Mesenteric fat pad (tissue), 1 donor: Measurements from ENCODE around the gene AKR1C8. TPM values are rescaled to one million over a fixed set of nuclear protein-coding genes. Genes with fewer than 3 reads are reported as not detected.
"Not testable (repeated sequence)": the region's sequence is repeated elsewhere in the genome, so short reads cannot be mapped to it uniquely, and the experiment has no call there.

Experiments used
- DNase-seq: peaks from one replicate; pipeline ENCODE4 v3.0.0-alpha.2; 2020; ENCODE audit warnings: low spot score
- long read RNA-seq: library from polyadenylated mRNA; unstranded; transcript quantifications from one replicate; pipeline ENCODE4 v2.0.0, GENCODE V29; 2020
- total RNA-seq: library from RNA; stranded (reverse); fragmentation: NEBNext Ultra II Directional; extraction: Animal tissue kit (Norgen Biotek cat#: 25700); gene quantifications from one replicate; pipeline ENCODE4 v1.2.1, GENCODE V29; 2021
- donor health status: DM: yes; HTN: yes; CAD: no.

Gene AKR1C8
- 1.3 TPM for total RNA-seq
- long read RNA-seq, partial matches to known transcripts: 1 of 2 reads
- long read RNA-seq, other reads (novel, unspliced or antisense): 1 of 2 reads

- no peak for DNase-seq
These were observed at the start of gene AKR1C8 for GRCh38 chr10:5184987-5185775. Gene AKR1C8, minus strand, starts transcription at chr10:5185150. Its CDS starts 46 bp downstream, at chr10:5185104.

- no peak for DNase-seq
These were observed 49.3 kb upstream of the AKR1C8 start for GRCh38 chr10:5234106-5234860.

- no peak for DNase-seq
These were observed 48.4 kb upstream of the AKR1C8 start for GRCh38 chr10:5233324-5233723.

- DNase-seq: no peak
These were observed 44.1 kb upstream of the AKR1C8 start for GRCh38 chr10:5229019-5229418.

GRCh38 chr10:5222942-5223341 is 38.0 kb upstream of the AKR1C8 start:
- DNase-seq: not testable (repeated sequence)

GRCh38 chr10:5219262-5219661 is 34.3 kb upstream of the AKR1C8 start:
- DNase-seq: no peak

- DNase-seq: no peak
These were observed 31.9 kb upstream of the AKR1C8 start for GRCh38 chr10:5216801-5217200.

- no peak for DNase-seq
These were observed 27.0 kb upstream of the AKR1C8 start for GRCh38 chr10:5211696-5212536.

GRCh38 chr10:5210261-5210660 is 25.3 kb upstream of the AKR1C8 start:
- DNase-seq: not testable (repeated sequence)

- DNase-seq: not testable (repeated sequence)
These were observed 24.8 kb upstream of the AKR1C8 start for GRCh38 chr10:5209776-5210175.

GRCh38 chr10:5206799-5207198 is 21.8 kb upstream of the AKR1C8 start:
- no peak for DNase-seq

- DNase-seq: no peak
These were observed 14.4 kb upstream of the AKR1C8 start for GRCh38 chr10:5199398-5199797.

GRCh38 chr10:5198386-5198785 is 13.4 kb upstream of the AKR1C8 start:
- no peak for DNase-seq

- DNase-seq: no peak
These were observed 11.8 kb upstream of the AKR1C8 start, which contains the start of gene AKR1C4 for GRCh38 chr10:5196702-5197113. Gene AKR1C4, plus strand, starts transcription at chr10:5196837. Its CDS starts 31 bp downstream, at chr10:5196868.

GRCh38 chr10:5195727-5196374 is 10.9 kb upstream of the AKR1C8 start:
- no peak for DNase-seq

- no peak for DNase-seq
These were observed 9.5 kb upstream of the AKR1C8 start for GRCh38 chr10:5194431-5194830.

- DNase-seq: no peak
These were observed 3.4 kb upstream of the AKR1C8 start for GRCh38 chr10:5188358-5188757.

- DNase-seq: no peak
These were observed 2.9 kb upstream of the AKR1C8 start for GRCh38 chr10:5187867-5188266.

GRCh38 chr10:5183923-5184322 is 1.0 kb downstream of the AKR1C8 start:
- DNase-seq: no peak

- not testable (repeated sequence) for DNase-seq
These were observed 4.4 kb downstream of the AKR1C8 start for GRCh38 chr10:5180503-5180902.

- DNase-seq: not testable (repeated sequence)
These were observed 9.4 kb downstream of the AKR1C8 start for GRCh38 chr10:5175581-5175980.
